ENCODE results near the gene CCT5. TPM values are rescaled to one million over a fixed set of nuclear protein-coding genes. Genes with fewer than 3 reads are reported as not detected.

CCT5 gene
- total RNA-seq, 1 donor from 2014 or later: 93.2 TPM

DNA sequence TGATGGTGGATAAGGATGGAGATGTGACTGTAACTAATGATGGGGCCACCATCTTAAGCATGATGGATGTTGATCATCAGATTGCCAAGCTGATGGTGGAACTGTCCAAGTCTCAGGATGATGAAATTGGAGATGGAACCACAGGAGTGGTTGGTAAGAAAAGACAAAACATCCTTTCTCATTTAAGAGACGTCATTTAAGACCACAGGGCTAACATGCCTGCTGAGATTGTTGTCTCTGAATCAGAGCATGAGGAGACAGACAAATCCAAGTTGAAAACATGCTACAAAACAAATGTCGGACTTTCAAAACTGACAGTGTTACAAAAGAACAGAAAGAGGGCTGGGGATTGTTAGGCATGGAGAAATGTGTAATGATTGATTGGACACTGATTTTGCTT lies 4.6 kb downstream of the CCT5 start:
- H3K4me3 ChIP-seq: no peak overlapping the region
- H3K9me3 ChIP-seq (replicated peaks): no peaks in the 10 kb centered on the region
- intact Hi-C loops (cut with micrococcal nuclease): no loop called here
- H3K27me3 ChIP-seq (ENCODE audit: low read depth): no peaks in the 10 kb centered on the region
- H3K4me1 ChIP-seq: peaks cover 36% of the 10 kb centered on the region
- TF ChIP-seq, protein P1, sequence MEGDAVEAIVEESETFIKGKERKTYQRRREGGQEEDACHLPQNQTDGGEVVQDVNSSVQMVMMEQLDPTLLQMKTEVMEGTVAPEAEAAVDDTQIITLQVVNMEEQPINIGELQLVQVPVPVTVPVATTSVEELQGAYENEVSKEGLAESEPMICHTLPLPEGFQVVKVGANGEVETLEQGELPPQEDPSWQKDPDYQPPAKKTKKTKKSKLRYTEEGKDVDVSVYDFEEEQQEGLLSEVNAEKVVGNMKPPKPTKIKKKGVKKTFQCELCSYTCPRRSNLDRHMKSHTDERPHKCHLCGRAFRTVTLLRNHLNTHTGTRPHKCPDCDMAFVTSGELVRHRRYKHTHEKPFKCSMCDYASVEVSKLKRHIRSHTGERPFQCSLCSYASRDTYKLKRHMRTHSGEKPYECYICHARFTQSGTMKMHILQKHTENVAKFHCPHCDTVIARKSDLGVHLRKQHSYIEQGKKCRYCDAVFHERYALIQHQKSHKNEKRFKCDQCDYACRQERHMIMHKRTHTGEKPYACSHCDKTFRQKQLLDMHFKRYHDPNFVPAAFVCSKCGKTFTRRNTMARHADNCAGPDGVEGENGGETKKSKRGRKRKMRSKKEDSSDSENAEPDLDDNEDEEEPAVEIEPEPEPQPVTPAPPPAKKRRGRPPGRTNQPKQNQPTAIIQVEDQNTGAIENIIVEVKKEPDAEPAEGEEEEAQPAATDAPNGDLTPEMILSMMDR (IDR thresholded peaks at IDR 0.05; ENCODE audit: borderline replicate concordance): no peak
- no peak for DNase-seq
- peaks cover 53% of the 10 kb centered on the region for H3K36me3 ChIP-seq
- H3K27ac ChIP-seq (replicated peaks): no peak overlapping the region

DNA sequence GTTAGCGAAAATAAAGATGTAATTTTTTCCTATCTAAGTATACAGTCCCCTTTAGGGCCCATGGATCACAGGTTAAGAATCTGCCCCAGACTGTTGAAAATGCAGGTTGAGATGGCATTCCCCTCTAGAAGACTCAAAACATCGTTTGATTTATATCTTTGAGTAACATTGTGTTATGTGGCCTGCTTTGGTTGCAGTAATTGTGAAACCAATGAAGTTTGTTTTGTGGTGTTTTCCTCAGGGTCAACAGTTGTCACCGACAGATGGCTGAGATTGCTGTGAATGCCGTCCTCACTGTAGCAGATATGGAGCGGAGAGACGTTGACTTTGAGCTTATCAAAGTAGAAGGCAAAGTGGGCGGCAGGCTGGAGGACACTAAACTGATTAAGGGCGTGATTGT lies 7.8 kb downstream of the CCT5 start:
- Histone ChIP-seq H3K36me3 (peaks cover 85% of the 10 kb centered on the region), H3K27me3 (ENCODE audit: low read depth) (no peaks in the 10 kb centered on the region), H3K27ac (replicated peaks) (no peak overlapping the region), H3K9me3 (replicated peaks) (no peaks in the 10 kb centered on the region), H3K4me1 (peaks cover 9% of the 10 kb centered on the region), H3K4me3 (no peak overlapping the region)
- no peak for DNase-seq
- intact Hi-C loops (cut with micrococcal nuclease): no loop called here
- TF ChIP-seq, protein P1 (IDR thresholded peaks at IDR 0.05; ENCODE audit: borderline replicate concordance): no peak

DNA sequence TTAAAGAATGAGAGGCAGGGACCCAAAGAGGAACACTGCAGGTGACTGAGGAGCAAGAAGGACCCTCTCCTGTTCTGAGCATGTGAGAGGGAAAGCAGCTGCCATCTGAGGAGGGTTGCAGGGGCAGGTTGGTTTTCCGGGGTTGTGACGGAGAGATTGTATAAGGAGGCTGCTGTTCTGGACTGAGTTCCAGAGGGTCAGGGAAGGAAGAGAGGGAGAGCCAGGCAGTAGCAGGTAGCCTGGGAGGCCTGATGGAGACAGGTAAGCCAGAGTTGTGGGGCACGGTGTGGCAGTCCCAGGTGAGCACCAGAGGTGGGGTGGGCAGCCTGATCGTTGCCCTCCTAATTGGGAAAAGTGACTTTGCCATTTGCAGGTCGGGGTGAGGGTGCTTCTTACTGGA lies 9.8 kb downstream of the CCT5 start:
- H3K36me3 ChIP-seq: peaks cover 99% of the 10 kb centered on the region
- H3K27ac ChIP-seq (replicated peaks): no peak overlapping the region
- no peak overlapping the region for H3K4me3 ChIP-seq
- H3K27me3 ChIP-seq (ENCODE audit: low read depth): no peaks in the 10 kb centered on the region
- no peak for DNase-seq
- TF ChIP-seq, protein P1 (IDR thresholded peaks at IDR 0.05; ENCODE audit: borderline replicate concordance): no peak
- H3K9me3 ChIP-seq (replicated peaks): no peaks in the 10 kb centered on the region
- no peaks in the 10 kb centered on the region for H3K4me1 ChIP-seq
- intact Hi-C loops (cut with micrococcal nuclease): no loop called here

DNA sequence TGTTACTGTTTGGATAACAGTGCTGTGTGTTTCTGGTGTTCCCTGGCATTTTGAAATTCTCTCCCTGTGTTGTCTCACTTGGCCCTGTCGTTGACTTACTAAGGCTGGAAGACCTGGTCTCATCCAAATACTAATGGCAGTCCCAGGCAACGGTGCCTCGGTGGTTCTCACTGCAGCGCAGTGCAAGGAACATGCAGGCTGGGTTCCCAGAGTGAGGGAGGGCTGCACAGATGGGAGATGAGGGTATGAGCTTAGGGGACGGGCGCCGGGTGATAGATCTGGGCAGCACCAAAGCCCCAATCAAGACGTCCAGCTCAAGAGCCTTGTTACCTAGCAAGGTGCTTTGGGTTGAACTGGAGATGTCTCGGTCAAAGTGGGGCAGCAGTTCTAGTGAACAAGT lies 11.0 kb downstream of the CCT5 start:
- Histone ChIP-seq H3K27ac (replicated peaks) (no peak overlapping the region), H3K36me3 (peaks cover 100% of the 10 kb centered on the region), H3K27me3 (ENCODE audit: low read depth) (no peaks in the 10 kb centered on the region), H3K4me3 (no peak overlapping the region), H3K4me1 (no peaks in the 10 kb centered on the region), H3K9me3 (replicated peaks) (no peaks in the 10 kb centered on the region)
- TF ChIP-seq, protein P1 (IDR thresholded peaks at IDR 0.05; ENCODE audit: borderline replicate concordance): no peak
- intact Hi-C loops (cut with micrococcal nuclease): no loop called here
- DNase-seq: no peak

DNA sequence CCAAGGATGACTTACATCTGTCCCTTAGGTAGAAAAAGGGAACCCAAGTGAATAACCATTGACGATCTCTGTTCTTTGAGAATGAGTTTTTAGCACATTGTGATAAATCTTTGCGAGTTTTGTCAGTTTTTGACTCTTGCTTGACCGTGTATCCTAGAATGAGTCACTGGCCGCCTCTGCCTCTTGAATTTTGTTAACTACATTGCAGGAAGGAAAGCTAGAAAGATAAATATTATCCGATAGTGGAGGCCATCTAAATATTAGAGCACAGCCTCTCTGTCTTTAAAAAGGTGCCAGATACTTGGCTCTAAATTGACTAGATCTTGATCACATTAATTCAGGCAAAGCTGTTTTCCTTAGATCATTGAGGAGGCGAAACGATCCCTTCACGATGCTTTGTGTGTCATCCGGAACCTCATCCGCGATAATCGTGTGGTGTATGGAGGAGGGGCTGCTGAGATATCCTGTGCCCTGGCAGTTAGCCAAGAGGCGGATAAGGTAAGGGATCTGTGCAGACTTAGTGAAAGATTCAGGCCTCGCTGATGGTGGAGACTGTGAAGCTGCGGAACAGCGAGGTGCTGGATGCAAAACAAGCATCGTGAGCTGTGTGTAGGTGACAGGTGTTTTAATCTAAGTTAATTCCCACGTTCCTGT lies 12.2 kb downstream of the CCT5 start:
- Histone ChIP-seq H3K4me1 (no peaks in the 10 kb centered on the region), H3K27ac (replicated peaks) (no peak overlapping the region), H3K36me3 (peaks cover 88% of the 10 kb centered on the region), H3K27me3 (ENCODE audit: low read depth) (no peaks in the 10 kb centered on the region), H3K4me3 (no peak overlapping the region), H3K9me3 (replicated peaks) (no peaks in the 10 kb centered on the region)
- DNase-seq: no peak
- intact Hi-C loops (cut with micrococcal nuclease): no loop called here
- TF ChIP-seq, protein P1 (IDR thresholded peaks at IDR 0.05; ENCODE audit: borderline replicate concordance): no peak

All from left ventricle myocardium inferior (tissue), 1 donor.